Ovary (tissue), 9 donors: ENCODE measurements around the gene SMYD2. TPM values are rescaled to one million over a fixed set of nuclear protein-coding genes. Genes with fewer than 3 reads are reported as not detected.

Source experiments
- DNase-seq, 5 donors: peaks; one replicate each; pipeline ENCODE4 v3.0.0-alpha.2; 2019 to 2020
- H3K27ac ChIP-seq, 2 donors: fragments of 200-600 bp; one replicate each; pipeline versions ENCODE4 v1.5.1 to v1.8.0; 2019 to 2022
- H3K27me3 ChIP-seq: fragments of 200-600 bp; one replicate; pipeline ENCODE4 v1.8.0; 2022
- H3K36me3 ChIP-seq: fragments of 200-600 bp; sonication (generic); one replicate; pipeline ENCODE4 v1.5.1; 2019
- H3K4me1 ChIP-seq: one replicate; pipeline ENCODE4 v1.8.1; 2013; ENCODE audit warnings: mild to moderate bottlenecking, moderate library complexity; ENCODE audit not compliant: insufficient read depth
- H3K4me3 ChIP-seq: fragments of 200-600 bp; sonication (generic); one replicate; pipeline ENCODE4 v1.5.1; 2017
- H3K9me3 ChIP-seq, 2 donors: fragments of 200-600 bp in 1 of 2; sonication (generic) in 1 of 2; one replicate each; pipeline versions ENCODE4 v1.5.1 to v1.8.1; 2013 to 2019; ENCODE audit warnings: mild to moderate bottlenecking in 1 of 2, moderate library complexity in 1 of 2
- EP300 ChIP-seq: sonication (generic); formaldehyde crosslinking; IDR thresholded peaks from one replicate; pipeline ENCODE4 v1.6.1; 2017; ENCODE audit warnings: antibody characterized with exemption
- POLR2A ChIP-seq: fragments of 450-650 bp; IDR thresholded peaks from one replicate; pipeline ENCODE4 v1.6.1; 2017; ENCODE audit warnings: antibody characterized with exemption, mild to moderate bottlenecking, moderate library complexity
- WGBS, 3 donors: extraction: QIAGEN DNeasy Blood & Tissue Kit in 1 of 3; methylation state at CpG; one replicate each; pipeline versions ENCODE4 v1.1.5 to v1.1.7; 2013 to 2017; 5-methylcytosine and 5-hydroxymethylcytosine counted together
- intact Hi-C, 4 donors: fragments of 100-400 bp; cut with DNase I; formaldehyde crosslinking; loops; one replicate each; pipeline versions ENCODE4 v1.11.0 to v1.15.1; 2022 to 2023
- polyA plus RNA-seq, 2 donors: library from polyadenylated mRNA; stranded (reverse); fragments of 200-250 nt in 1 of 2; fragments of 350-450 nt in 1 of 2; fragmentation: Illumina TruSeq in 1 of 2; extraction: RNeasy Lipid Tissue Mini Kit (QIAGEN cat#74804) in 1 of 2; gene quantifications; one replicate each; pipeline ENCODE4 v1.2.3, GENCODE V29; 2013 to 2014
- total RNA-seq, 7 donors: library from RNA; depleted of rRNA in 2 of 7; stranded (reverse); fragments of >200 nt in 2 of 7; fragmentation: NEBNext Ultra II Directional in 3 of 7; extraction: Animal tissue kit (Norgen Biotek cat#: 25700) in 3 of 7; gene quantifications; one replicate each; pipeline versions ENCODE4 v1.1.0 to v1.2.4, GENCODE V29; 2016 to 2023
- TF ChIP-seq, protein P1 (sequence below), 3 donors: fragments of 450-650 bp in 2 of 3; fragments of 200-600 bp in 1 of 3; IDR thresholded peaks; one replicate each; pipeline versions ENCODE4 v1.5.1 to v1.8.0; 2016 to 2022; ENCODE audit warnings: antibody characterized with exemption in 3 of 3, mild to moderate bottlenecking in 1 of 3
- donor health status: DM: no; HTN: no; CAD: no; lungs with moderate emphysema.
- donor health status: DM: no; HTN: no; CAD: no.
- donor health status: Bipolar disorder and iron deficiency.
- donor health status: DM: yes; HTN: yes; CAD: no.
- donor health status: DM: no; HTN: no; CAD: no.
- donor health status: DM: yes; HTN: yes; CAD: no.

Gene SMYD2
- total and polyA plus RNA-seq, 9 donors = 14.6 to 50.3 (median 17.2) TPM

DNA sequence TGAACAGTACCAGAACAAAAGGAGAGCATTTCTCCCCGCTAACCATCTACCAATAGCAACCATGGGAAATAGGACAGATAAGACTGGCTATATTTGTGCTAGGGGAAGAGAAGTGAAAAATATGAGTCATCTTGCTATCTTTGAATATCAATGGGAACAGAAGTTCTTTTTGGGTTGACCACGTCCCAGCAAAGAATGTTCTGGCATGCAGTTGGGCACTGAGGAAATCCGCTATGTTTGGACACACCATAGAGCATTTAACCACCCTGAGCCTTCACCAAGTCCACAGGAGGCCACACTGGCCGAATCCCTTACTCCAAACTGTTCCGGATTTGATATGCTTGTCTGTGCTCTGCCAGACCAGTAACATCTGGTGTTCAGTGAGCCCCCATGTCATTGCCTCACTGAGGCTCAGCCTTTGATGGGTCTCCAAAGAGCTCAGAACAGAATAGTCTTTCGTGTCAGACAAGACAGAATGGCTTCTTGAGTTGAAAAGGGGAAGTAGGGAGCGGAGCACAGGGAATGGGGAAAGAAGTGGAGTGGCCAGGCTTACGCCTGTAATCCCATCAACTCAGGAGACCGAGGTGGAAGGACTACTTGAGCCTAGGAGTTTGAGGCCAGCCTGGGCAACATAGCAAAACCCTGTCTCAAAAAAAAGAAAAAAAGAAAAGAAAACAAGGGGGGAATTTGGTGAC is 81.4 kb downstream of the SMYD2 start:
- intact Hi-C loops = no loop called here
- 76 to 86% (median 79%) methylated on average over 9 of the region's 9 CpGs for WGBS, 3 donors
- no peak for DNase-seq
- no peak overlapping the region for H3K4me3 ChIP-seq
- no peak overlapping the region for H3K27ac ChIP-seq
- TF ChIP-seq EP300 (no peak), POLR2A (no peak)
- TF ChIP-seq, protein P1, sequence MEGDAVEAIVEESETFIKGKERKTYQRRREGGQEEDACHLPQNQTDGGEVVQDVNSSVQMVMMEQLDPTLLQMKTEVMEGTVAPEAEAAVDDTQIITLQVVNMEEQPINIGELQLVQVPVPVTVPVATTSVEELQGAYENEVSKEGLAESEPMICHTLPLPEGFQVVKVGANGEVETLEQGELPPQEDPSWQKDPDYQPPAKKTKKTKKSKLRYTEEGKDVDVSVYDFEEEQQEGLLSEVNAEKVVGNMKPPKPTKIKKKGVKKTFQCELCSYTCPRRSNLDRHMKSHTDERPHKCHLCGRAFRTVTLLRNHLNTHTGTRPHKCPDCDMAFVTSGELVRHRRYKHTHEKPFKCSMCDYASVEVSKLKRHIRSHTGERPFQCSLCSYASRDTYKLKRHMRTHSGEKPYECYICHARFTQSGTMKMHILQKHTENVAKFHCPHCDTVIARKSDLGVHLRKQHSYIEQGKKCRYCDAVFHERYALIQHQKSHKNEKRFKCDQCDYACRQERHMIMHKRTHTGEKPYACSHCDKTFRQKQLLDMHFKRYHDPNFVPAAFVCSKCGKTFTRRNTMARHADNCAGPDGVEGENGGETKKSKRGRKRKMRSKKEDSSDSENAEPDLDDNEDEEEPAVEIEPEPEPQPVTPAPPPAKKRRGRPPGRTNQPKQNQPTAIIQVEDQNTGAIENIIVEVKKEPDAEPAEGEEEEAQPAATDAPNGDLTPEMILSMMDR (IDR thresholded peaks at IDR 0.05) = no peak
- no peaks in the 10 kb centered on the region for H3K36me3 ChIP-seq
- no peaks in the 10 kb centered on the region for H3K4me1 ChIP-seq
- H3K9me3 ChIP-seq = no peaks in the 10 kb centered on the region
- no peaks in the 10 kb centered on the region for H3K27me3 ChIP-seq

DNA sequence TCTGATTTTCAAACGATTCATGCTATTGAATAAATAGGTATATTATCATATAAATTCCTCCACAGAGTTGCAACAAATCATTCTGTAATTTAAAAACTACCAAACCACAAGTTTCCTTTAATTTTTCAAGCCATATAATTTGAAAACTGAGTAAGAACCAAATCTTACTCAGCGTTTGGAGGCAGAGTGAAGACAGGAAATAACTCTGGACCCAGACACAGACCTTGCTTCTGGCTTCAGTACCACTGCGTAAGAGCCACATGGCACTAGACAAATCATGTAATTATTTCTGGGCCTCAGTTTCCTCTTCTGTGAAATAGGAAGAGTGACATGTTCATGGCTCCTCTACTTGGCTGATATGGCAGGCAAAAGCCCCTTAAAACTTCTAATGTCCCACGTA is 82.4 kb downstream of the SMYD2 start:
- DNase-seq = no peak
- Histone ChIP-seq H3K27me3 (no peaks in the 10 kb centered on the region), H3K4me3 (no peak overlapping the region), H3K9me3 (no peaks in the 10 kb centered on the region), H3K27ac (no peak overlapping the region), H3K36me3 (no peaks in the 10 kb centered on the region), H3K4me1 (no peaks in the 10 kb centered on the region)
- 70 to 86% (median 85%) methylated on average over 4 of the region's 4 CpGs for WGBS, 3 donors
- intact Hi-C loops = no loop called here
- TF ChIP-seq, protein P1 (IDR thresholded peaks at IDR 0.05) = no peak
- TF ChIP-seq POLR2A = no peak
- TF ChIP-seq EP300 = no peak

DNA sequence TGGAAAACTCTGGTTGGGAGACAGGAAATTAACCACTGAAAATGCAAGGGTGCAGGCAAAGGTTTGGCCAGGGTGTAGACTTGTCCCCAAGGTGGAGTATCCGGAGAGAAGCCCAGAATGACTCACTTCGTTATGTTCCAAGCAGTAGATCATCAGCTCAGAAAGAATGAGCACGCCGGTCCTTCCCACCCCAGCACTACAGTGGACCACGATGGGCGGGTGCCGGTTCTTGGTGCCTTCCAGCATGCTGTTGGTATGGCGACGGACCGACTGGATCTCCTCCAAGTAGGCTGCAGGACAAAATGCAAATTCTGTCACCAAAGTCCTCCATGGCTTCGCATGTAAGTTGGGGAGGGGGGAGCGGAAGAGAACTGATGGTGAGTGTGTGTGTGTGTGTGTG is 83.4 kb downstream of the SMYD2 start:
- TF ChIP-seq, protein P1 (IDR thresholded peaks at IDR 0.05) = no peak
- intact Hi-C loops = no loop called here
- no peak overlapping the region for H3K27ac ChIP-seq
- no peaks in the 10 kb centered on the region for H3K9me3 ChIP-seq
- H3K27me3 ChIP-seq = no peaks in the 10 kb centered on the region
- H3K4me3 ChIP-seq = no peak overlapping the region
- 80 to 93% (median 89%) methylated on average over 12 of the region's 12 CpGs for WGBS, 3 donors
- H3K36me3 ChIP-seq = no peaks in the 10 kb centered on the region
- DNase-seq = no peak
- H3K4me1 ChIP-seq = no peaks in the 10 kb centered on the region

DNA sequence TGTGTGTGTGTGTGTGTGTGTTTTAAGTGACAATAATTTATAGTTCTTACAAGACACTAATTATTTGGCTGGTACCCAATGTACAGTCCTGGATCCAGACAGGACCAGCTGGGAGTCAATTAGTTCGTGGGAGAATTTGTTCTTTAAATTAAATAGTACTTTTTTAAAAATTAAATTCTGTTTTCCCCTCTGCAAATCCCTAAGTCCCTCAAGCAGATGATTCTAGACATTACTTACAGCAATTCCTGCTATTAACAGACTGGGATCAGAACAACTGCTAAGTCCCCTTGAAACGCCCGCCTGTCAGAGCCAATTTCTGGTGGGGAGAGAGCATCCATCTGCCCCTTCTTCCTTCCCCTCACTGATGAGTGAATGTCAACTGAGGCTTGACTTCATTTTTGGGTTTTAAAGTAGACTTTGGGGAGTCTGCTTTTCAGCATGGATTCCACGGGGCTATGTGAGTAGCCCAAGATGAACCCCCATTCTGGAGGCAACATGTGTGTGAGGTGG is 83.9 kb downstream of the SMYD2 start:
- H3K4me3 ChIP-seq = no peak overlapping the region
- intact Hi-C loops = no loop called here
- no peak for DNase-seq
- H3K4me1 ChIP-seq = no peaks in the 10 kb centered on the region
- H3K9me3 ChIP-seq = no peaks in the 10 kb centered on the region
- TF ChIP-seq EP300 (no peak), POLR2A (no peak)
- TF ChIP-seq, protein P1 (IDR thresholded peaks at IDR 0.05) = no peak
- H3K27ac ChIP-seq = no peak overlapping the region
- 82 to 91% (median 88%) methylated on average over 4 of the region's 4 CpGs for WGBS, 3 donors
- H3K27me3 ChIP-seq = no peaks in the 10 kb centered on the region
- H3K36me3 ChIP-seq = no peaks in the 10 kb centered on the region
